ENCODE measurements around the gene CLHC1.
"Not testable (repeated sequence)": the region's sequence is repeated elsewhere in the genome, so short reads cannot be mapped to it uniquely, and the experiment has no call there.

Gene CLHC1

GRCh38 chr2:55230551-55230950 lies 1.5 kb downstream of the CLHC1 start:
- in situ Hi-C loops (cut with HindIII; ENCODE audit: low sequenced_read_pairs): no loop called here
- no peak for TF ChIP-seq CTCF (IDR thresholded peaks at IDR 0.05; ENCODE audit: low read depth, low read length)
- no peak overlapping the region for H3K4me3 ChIP-seq (ENCODE audit: low read depth, low read length)
- DNase-seq (ENCODE audit: low read depth, low spot score): no peak

GRCh38 chr2:55229221-55229620 lies 2.9 kb downstream of the CLHC1 start:
- no peak for DNase-seq (ENCODE audit: low read depth, low spot score)
- in situ Hi-C loops (cut with HindIII; ENCODE audit: low sequenced_read_pairs): no loop called here
- H3K4me3 ChIP-seq (ENCODE audit: low read depth, low read length): no peak overlapping the region
- no peak for TF ChIP-seq CTCF (IDR thresholded peaks at IDR 0.05; ENCODE audit: low read depth, low read length)

DNA sequence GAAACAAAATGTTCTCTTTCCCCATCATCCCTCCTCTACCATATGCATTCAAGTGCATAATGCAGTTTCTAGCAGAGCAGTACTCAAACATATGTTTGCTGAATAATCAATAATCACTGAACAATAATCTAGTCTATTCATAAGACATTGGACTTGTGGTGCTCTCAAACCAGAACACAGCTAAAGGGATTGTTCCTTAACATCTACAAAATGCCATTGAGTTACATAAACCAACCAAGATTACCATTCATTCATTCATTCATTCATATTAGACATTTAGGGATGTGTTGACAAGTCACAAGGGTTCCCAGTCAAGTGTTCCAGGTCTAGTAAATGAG lies 3.9 kb downstream of the CLHC1 start:
- in situ Hi-C loops (cut with HindIII; ENCODE audit: low sequenced_read_pairs): no loop called here
- no peak for DNase-seq (ENCODE audit: low read depth, low spot score)
- no peak for TF ChIP-seq CTCF (IDR thresholded peaks at IDR 0.05; ENCODE audit: low read depth, low read length)
- no peak overlapping the region for H3K4me3 ChIP-seq (ENCODE audit: low read depth, low read length)

- DNase-seq (ENCODE audit: low read depth, low spot score); in situ Hi-C loops (cut with HindIII; ENCODE audit: low sequenced_read_pairs); H3K4me3 ChIP-seq (ENCODE audit: low read depth, low read length): not testable (repeated sequence)
These were observed 4.5 kb downstream of the CLHC1 start for GRCh38 chr2:55227437-55228225.

- in situ Hi-C loops (cut with HindIII; ENCODE audit: low sequenced_read_pairs): no loop called here
- H3K4me3 ChIP-seq (ENCODE audit: low read depth, low read length): no peak overlapping the region
- no peak for TF ChIP-seq CTCF (IDR thresholded peaks at IDR 0.05; ENCODE audit: low read depth, low read length)
- no peak for DNase-seq (ENCODE audit: low read depth, low spot score)
These were observed 6.5 kb downstream of the CLHC1 start for GRCh38 chr2:55225481-55226020.

DNA sequence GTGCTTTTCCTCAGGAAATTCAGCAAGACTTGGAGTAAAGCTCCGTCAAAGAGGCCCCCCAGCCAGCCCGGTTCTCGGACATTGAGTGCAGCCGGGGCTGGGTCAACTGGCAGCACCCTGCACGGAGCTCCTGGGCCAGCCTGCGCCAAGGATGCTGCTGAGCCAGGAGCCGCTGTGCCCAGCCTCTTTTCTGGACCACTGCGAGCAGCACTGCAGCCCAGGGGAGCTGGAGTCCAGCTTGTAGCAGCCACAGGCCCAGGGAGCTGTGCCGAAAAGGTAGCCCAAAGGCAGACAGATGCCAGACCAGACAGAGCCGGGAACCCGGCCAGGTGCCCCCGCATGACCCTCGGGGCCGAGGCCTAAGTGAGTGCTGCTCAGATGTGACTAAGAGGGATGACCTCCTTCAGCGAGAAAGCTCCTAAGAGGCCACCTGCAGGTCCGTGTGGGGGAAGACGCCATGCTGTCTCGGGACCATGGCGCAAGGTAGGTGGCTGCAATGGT lies 7.3 kb downstream of the CLHC1 start:
- no peak for DNase-seq (ENCODE audit: low read depth, low spot score)
- in situ Hi-C loops (cut with HindIII; ENCODE audit: low sequenced_read_pairs): no loop called here

More for the DNA sequence above, 7.3 kb downstream of the CLHC1 start:
- no peak for TF ChIP-seq CTCF (IDR thresholded peaks at IDR 0.05; ENCODE audit: low read depth, low read length)
- no peak overlapping the region for H3K4me3 ChIP-seq (ENCODE audit: low read depth, low read length)

All from astrocyte of the spinal cord (primary cell).